IMR-90 (cell line): ENCODE measurements around the gene MOG. TPM values are rescaled to one million over a fixed set of nuclear protein-coding genes. Genes with fewer than 3 reads are reported as not detected.
"Not testable (repeated sequence)": the region's sequence is repeated elsewhere in the genome, so short reads cannot be mapped to it uniquely, and the experiment has no call there.

Source experiments
- ATAC-seq: fragments of 200-7000 bp; cut with Tn5 transposase; 2 replicates; pipeline ENCODE4 v1.9.1; 2020; ENCODE audit warnings: low read depth, mild to moderate bottlenecking, moderate library complexity
- BruUV-seq: library from RNA; stranded (reverse); fragments of 400-500 nt; replicated peaks from 2 replicates; lab custom pipeline; 2021; lab: Mats Ljungman, UMichigan
- CTCF ChIA-PET: fragments of 300-600 bp; formaldehyde crosslinking; extraction: SDS; loops from one replicate; lab custom pipeline; 2021; ENCODE audit warnings: antibody characterized with exemption; lab: Yijun Ruan, JAX
- POLR2A ChIA-PET: fragments of 300-600 bp; sonication (Branson Sonifier 250); formaldehyde crosslinking; loops from one replicate; lab custom pipeline; 2022; ENCODE audit warnings: antibody characterized with exemption; ENCODE audit not compliant: unreplicated experiment; lab: Charles Lee
- DNase-seq: peaks from one replicate; pipeline ENCODE4 v3.0.0; 2013
- H2AFZ ChIP-seq: replicated peaks from 2 replicates; pipeline ENCODE3; 2013; ENCODE audit warnings: low read length, mild to moderate bottlenecking; ENCODE audit not compliant: poor library complexity
- H2AK5ac ChIP-seq: 2 replicates; pipeline ENCODE4 v1.6.1; 2013; ENCODE audit warnings: low read depth, low read length, inconsistent platforms
- H2AK9ac ChIP-seq: replicated peaks from 2 replicates; pipeline ENCODE3; 2013; ENCODE audit warnings: mild to moderate bottlenecking, low read depth, low read length, moderate library complexity; ENCODE audit not compliant: poor library complexity
- H2BK120ac ChIP-seq: 2 replicates; pipeline ENCODE4 v1.6.1; 2013; ENCODE audit warnings: low read depth, low read length, inconsistent platforms
- H2BK15ac ChIP-seq: 3 replicates; pipeline ENCODE4 v1.6.1; 2013; ENCODE audit warnings: low read depth, low read length, inconsistent platforms
- H2BK20ac ChIP-seq: 2 replicates; pipeline ENCODE4 v1.6.1; 2013; ENCODE audit warnings: low read depth, mild to moderate bottlenecking, inconsistent platforms, low read length, moderate library complexity
- H2BK5ac ChIP-seq: 2 replicates; pipeline ENCODE4 v1.6.1; 2013; ENCODE audit warnings: mild to moderate bottlenecking, low read depth, low read length, inconsistent platforms; ENCODE audit not compliant: poor library complexity, severe bottlenecking
- H3K14ac ChIP-seq: replicated peaks from 2 replicates; pipeline ENCODE4 v1.6.1; 2013; ENCODE audit warnings: low read depth, low read length, inconsistent platforms
- H3K18ac ChIP-seq: 2 replicates; pipeline ENCODE4 v1.6.1; 2013; ENCODE audit warnings: low read depth, low read length, control low read depth
- H3K23ac ChIP-seq: 2 replicates; pipeline ENCODE4 v1.6.1; 2013; ENCODE audit warnings: low read depth, low read length, inconsistent platforms
- H3K27ac ChIP-seq: 2 replicates; pipeline ENCODE4 v1.5.1; 2013; ENCODE audit warnings: mild to moderate bottlenecking, control low read depth, low read length; ENCODE audit not compliant: insufficient read depth
- H3K27me3 ChIP-seq: 2 replicates; pipeline ENCODE4 v1.6.1; 2013; ENCODE audit warnings: low read length; ENCODE audit not compliant: control insufficient read depth, insufficient read depth
- H3K36me3 ChIP-seq: 2 replicates; pipeline ENCODE4 v1.6.1; 2013; ENCODE audit warnings: low read length, mixed read lengths; ENCODE audit not compliant: control insufficient read depth, insufficient read depth
- H3K4ac ChIP-seq: 2 replicates; pipeline ENCODE4 v1.6.1; 2013; ENCODE audit warnings: low read depth, low read length, inconsistent platforms
- H3K4me1 ChIP-seq: 2 replicates; pipeline ENCODE4 v1.6.1; 2013; ENCODE audit warnings: low read length, mixed read lengths; ENCODE audit not compliant: control insufficient read depth, insufficient read depth
- H3K4me2 ChIP-seq: 2 replicates; pipeline ENCODE4 v1.6.1; 2013; ENCODE audit warnings: low read depth, mild to moderate bottlenecking, control low read depth, low read length, moderate library complexity
- H3K4me3 ChIP-seq: 2 replicates; pipeline ENCODE4 v1.5.1; 2013; ENCODE audit warnings: low read depth, mild to moderate bottlenecking, control low read depth, low read length, moderate library complexity; ENCODE audit not compliant: insufficient read depth
- H3K56ac ChIP-seq: 2 replicates; pipeline ENCODE4 v1.6.1; 2013; ENCODE audit warnings: low read length, inconsistent platforms; ENCODE audit not compliant: insufficient read depth; ENCODE audit errors: extremely low read depth
- H3K79me1 ChIP-seq, 2 experiments: 2 replicates each; pipeline ENCODE4 v1.6.1; 2013; ENCODE audit warnings: low read length in 2 of 2, inconsistent platforms in 1 of 2, low read depth in 1 of 2
- H3K9ac ChIP-seq: 2 replicates; pipeline ENCODE4 v1.6.1; 2013; ENCODE audit warnings: low read depth, low read length, control low read depth
- H3K9me1 ChIP-seq: 2 replicates; pipeline ENCODE4 v1.6.1; 2013; ENCODE audit warnings: low read length, inconsistent platforms; ENCODE audit not compliant: insufficient read depth
- H3K9me3 ChIP-seq: 2 replicates; pipeline ENCODE4 v1.6.1; 2013; ENCODE audit warnings: low read length; ENCODE audit not compliant: control insufficient read depth, insufficient read depth
- H4K20me1 ChIP-seq: 2 replicates; pipeline ENCODE4 v1.6.1; 2013; ENCODE audit warnings: low read length, inconsistent platforms; ENCODE audit not compliant: insufficient read depth
- H4K5ac ChIP-seq: 2 replicates; pipeline ENCODE4 v1.6.1; 2013; ENCODE audit warnings: mild to moderate bottlenecking, low read depth, low read length, control low read depth
- H4K8ac ChIP-seq, 2 experiments: 2 replicates each; pipeline ENCODE4 v1.6.1; 2013; ENCODE audit warnings: low read depth in 2 of 2, low read length in 2 of 2, control low read depth in 1 of 2, inconsistent platforms in 1 of 2
- H4K91ac ChIP-seq: 2 replicates; pipeline ENCODE4 v1.6.1; 2013; ENCODE audit warnings: low read depth, low read length, inconsistent platforms; ENCODE audit not compliant: insufficient read depth
- BHLHE40 ChIP-seq: fragments of 150-350 bp; IDR thresholded peaks from 2 replicates; pipeline ENCODE4 v1.6.1; 2016; ENCODE audit warnings: mild to moderate bottlenecking, low read depth, low read length
- FOS ChIP-seq: fragments of 150-350 bp; IDR thresholded peaks from 2 replicates; pipeline ENCODE4 v1.6.1; 2016; ENCODE audit warnings: low read depth, low read length
- MAFK ChIP-seq: IDR thresholded peaks from 2 replicates; pipeline ENCODE4 v1.6.1; 2012; ENCODE audit warnings: low read depth, low read length, improper control_type of control experiment
- MAZ ChIP-seq: IDR thresholded peaks from 2 replicates; pipeline ENCODE4 v1.6.1; 2012; ENCODE audit warnings: low read depth, mild to moderate bottlenecking, low read length, improper control_type of control experiment, moderate library complexity, borderline replicate concordance
- NFE2L2 ChIP-seq: fragments of 150-350 bp; IDR thresholded peaks from 2 replicates; pipeline ENCODE4 v1.6.1; 2016; ENCODE audit warnings: low read depth, mild to moderate bottlenecking, low read length
- POLR2A ChIP-seq: IDR thresholded peaks from 2 replicates; pipeline ENCODE4 v1.6.1; 2012; ENCODE audit warnings: mild to moderate bottlenecking, low read depth, low read length
- RAD21 ChIP-seq: IDR thresholded peaks from 2 replicates; pipeline ENCODE4 v1.6.1; 2012; ENCODE audit warnings: low read length, improper control_type of control experiment
- RCOR1 ChIP-seq: IDR thresholded peaks from 2 replicates; pipeline ENCODE4 v1.6.1; 2012; ENCODE audit warnings: mild to moderate bottlenecking, low read length, improper control_type of control experiment; ENCODE audit not compliant: insufficient replicate concordance
- USF2 ChIP-seq: fragments of 150-350 bp; IDR thresholded peaks from 2 replicates; pipeline ENCODE4 v1.6.1; 2017; ENCODE audit warnings: mild to moderate bottlenecking, antibody characterized with exemption, low read length, low read depth
- WGBS, 2 experiments: methylation state at CpG; one replicate each; pipeline versions ENCODE4 v1.1.5 to v1.1.7; 2013; ENCODE audit warnings: missing lambda C conversion rate in 2 of 2; ENCODE audit not compliant: insufficient read length in 1 of 2; ENCODE audit errors: extremely low coverage in 2 of 2; 5-methylcytosine and 5-hydroxymethylcytosine counted together
- dilution Hi-C: fragments of 300-500 bp; cut with HindIII; formaldehyde crosslinking; loops from one replicate; pipeline ENCODE4 v1.14.3; 2018; ENCODE audit warnings: low sequenced_read_pairs; ENCODE audit not compliant: unreplicated experiment
- in situ Hi-C: fragments of 300-500 bp; cut with MboI; formaldehyde crosslinking; loops from 3 replicates; pipeline ENCODE4 v1.14.3; 2019; ENCODE audit warnings: low sequenced_read_pairs, inconsistent platforms, mixed read lengths
- intact Hi-C: fragments of 100-400 bp; cut with micrococcal nuclease; formaldehyde crosslinking; loops from 2 replicates; pipeline ENCODE4 v1.10.0; 2022
- polyA plus RNA-seq, 3 experiments: library from polyadenylated mRNA; depleted of rRNA; stranded (reverse); fragments of >200 nt; gene quantifications; 2 replicates each; pipeline ENCODE4 v1.2.3, GENCODE V29; 2012; ENCODE audit warnings: low replicate concordance in 1 of 3
- total RNA-seq: library from RNA; depleted of rRNA; stranded (reverse); fragments of >200 nt; gene quantifications from 2 replicates; pipeline ENCODE4 v1.2.3, GENCODE V29; 2012

The MOG gene
- total and polyA plus RNA-seq, 2 of the 4 experiments (the other 2 are of a cell fraction) = not detected

- TF ChIP-seq MAZ (no peak), RCOR1 (no peak), FOS (no peak), MAFK (no peak), BHLHE40 (no peak), USF2 (no peak), NFE2L2 (no peak), RAD21 (no peak), POLR2A (no peak)
- Histone ChIP-seq H3K9ac (no peak overlapping the region), H4K20me1 (no peaks in the 10 kb centered on the region), H3K4me3 (no peak overlapping the region), H3K4me2 (no peak overlapping the region), H3K4me1 (no peaks in the 10 kb centered on the region), H3K9me3 (no peaks in the 10 kb centered on the region), H2AK9ac (no peak overlapping the region), H2AFZ (no peak overlapping the region), H4K91ac (no peak overlapping the region), H2BK20ac (no peak overlapping the region), H3K18ac (no peak overlapping the region), H3K56ac (no peak overlapping the region), H2BK120ac (no peak overlapping the region), H4K8ac (no peak overlapping the region), H3K79me1 (no peaks in the 10 kb centered on the region), H2AK5ac (no peak overlapping the region), H2BK15ac (no peak overlapping the region), H3K14ac (no peak overlapping the region), H3K36me3 (no peaks in the 10 kb centered on the region), H3K9me1 (no peaks in the 10 kb centered on the region), H3K27me3 (peaks cover 12% of the 10 kb centered on the region), H3K27ac (no peak overlapping the region), H3K23ac (no peak overlapping the region), H2BK5ac (no peak overlapping the region), H4K5ac (no peak overlapping the region), H3K4ac (no peak overlapping the region)
- ChIA-PET CTCF (interaction anchor here (1.3 to 1.5 kb wide), 2 partner anchors 8 to 11 kb away, joined by 3 to 6 read pairs; no protein-coding TSS in a partner anchor), POLR2A (no interaction called here)
- in situ Hi-C loops = no loop called here
- ATAC-seq (no peak), DNase-seq (no peak)
- WGBS, 2 experiments = no CpG with 5 or more reads among the region's 3 CpGs
- no TSS peak for BruUV-seq
- dilution Hi-C loops = no loop called here
- intact Hi-C loops = no loop called here
Observed at GRCh38 chr6:29661071-29661470, 4.2 kb downstream of the MOG start.

GRCh38 chr6:29661502-29662141, 4.7 kb downstream of the MOG start:
- H3K4me2 ChIP-seq, H3K23ac ChIP-seq, H3K56ac ChIP-seq, H3K36me3 ChIP-seq, H4K5ac ChIP-seq, H3K4ac ChIP-seq, H3K27ac ChIP-seq, H3K79me1 ChIP-seq, H2AK5ac ChIP-seq, in situ Hi-C loops, ATAC-seq, H2AK9ac ChIP-seq, H3K4me3 ChIP-seq, H4K8ac ChIP-seq, H2BK15ac ChIP-seq, H3K9me1 ChIP-seq, H3K9me3 ChIP-seq, H2AFZ ChIP-seq, BruUV-seq, DNase-seq, H3K9ac ChIP-seq, H3K27me3 ChIP-seq, H2BK120ac ChIP-seq, POLR2A ChIA-PET, dilution Hi-C loops, H3K14ac ChIP-seq, H4K91ac ChIP-seq, intact Hi-C loops, H2BK20ac ChIP-seq, H3K4me1 ChIP-seq, H4K20me1 ChIP-seq, H3K18ac ChIP-seq, H2BK5ac ChIP-seq: not testable (repeated sequence)
- WGBS, 2 experiments = no CpG with 5 or more reads among the region's 14 CpGs
- CTCF ChIA-PET = interaction anchor here (0.6 to 1.5 kb wide), 4 partner anchors 9 to 430 kb away, joined by 3 to 6 read pairs (median 3); no protein-coding TSS in a partner anchor
